HG02840 (cell line): ENCODE results near the gene IRGQ.

ENCODE experiments used
- ATAC-seq: cut with Tn5 transposase; IDR thresholded peaks from one replicate; pipeline ENCODE4 v1.9.1; 2021; ENCODE audit warnings: mild to moderate bottlenecking, moderate library complexity, moderate number of reproducible peaks; ENCODE audit not compliant: unreplicated experiment, low FRiP score

Gene IRGQ

DNA sequence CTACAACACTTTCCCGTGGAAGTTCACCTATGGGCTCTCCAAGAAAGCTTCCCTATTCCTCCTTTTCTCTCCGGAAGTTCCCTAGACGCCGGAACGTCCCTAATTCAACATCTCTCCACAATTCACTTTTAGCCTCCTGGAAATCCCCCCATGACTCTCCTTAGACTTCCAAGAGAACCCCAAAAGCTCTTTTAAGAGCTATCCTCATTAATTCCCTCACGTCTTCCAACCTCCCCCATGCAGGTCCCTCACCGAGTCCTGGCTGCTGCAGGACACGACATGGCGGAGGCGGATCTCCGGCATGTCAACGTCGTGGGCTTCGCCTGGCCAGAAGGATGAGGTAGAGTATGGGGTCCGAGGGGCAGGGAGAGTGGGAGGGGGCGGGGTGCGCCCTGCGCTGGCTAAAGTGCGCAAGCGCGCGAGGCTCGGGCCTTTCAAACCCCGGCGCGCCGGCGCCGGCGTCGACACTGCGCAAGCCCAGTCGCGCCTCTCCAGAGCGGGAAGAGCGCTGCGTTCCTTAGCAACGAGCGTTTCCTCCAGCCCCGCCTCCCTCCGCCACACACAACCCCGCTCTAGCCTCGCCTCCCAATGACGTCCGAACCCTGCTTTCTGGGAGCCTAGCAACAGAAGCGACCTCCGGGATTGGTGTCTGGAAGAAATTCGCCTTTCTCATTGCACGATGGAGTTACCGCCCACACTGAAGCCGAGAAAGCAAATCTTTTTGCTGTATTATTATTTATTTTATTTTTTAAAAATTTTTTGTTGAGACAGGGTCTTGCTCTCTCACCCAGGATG lies 20.6 kb downstream of the IRGQ start, which contains the start of the genes PINLYP and XRCC1:
Gene PINLYP, plus strand, starts transcription at position 646 of the 795 bp plus-strand sequence. CDS start 1,391 bp downstream, outside the sequence.
Gene XRCC1, minus strand, starts transcription at position 372 of the 795 bp plus-strand sequence. Its CDS starts 69 bp downstream, at position 303.
- peak; percentile 96 for ATAC-seq

- no peak for ATAC-seq
These were observed 21.3 kb downstream of the IRGQ start for GRCh38 chr19:43574424-43575155.

DNA sequence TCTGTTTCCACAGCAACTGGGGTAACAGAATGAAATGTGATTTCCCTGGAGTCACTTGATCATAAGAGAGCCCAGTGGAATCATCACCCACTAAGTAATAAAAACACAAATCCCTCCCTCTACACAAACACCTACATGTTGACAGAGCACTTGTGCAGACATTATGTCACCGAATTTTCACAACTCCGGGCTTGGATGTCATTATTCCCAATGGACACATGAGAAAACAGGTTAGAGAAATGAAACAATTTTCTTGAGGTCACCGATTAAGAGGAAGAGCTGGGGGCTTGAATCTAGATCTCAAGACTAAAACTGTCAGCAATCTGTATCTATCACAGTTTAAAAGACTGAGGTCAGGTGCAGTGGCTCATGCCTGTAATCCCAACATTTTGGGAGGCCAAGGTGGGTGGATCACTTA lies 23.8 kb downstream of the IRGQ start:
- ATAC-seq = no peak

- ATAC-seq = no peak
These were observed 25.7 kb downstream of the IRGQ start for GRCh38 chr19:43570174-43570791.

DNA sequence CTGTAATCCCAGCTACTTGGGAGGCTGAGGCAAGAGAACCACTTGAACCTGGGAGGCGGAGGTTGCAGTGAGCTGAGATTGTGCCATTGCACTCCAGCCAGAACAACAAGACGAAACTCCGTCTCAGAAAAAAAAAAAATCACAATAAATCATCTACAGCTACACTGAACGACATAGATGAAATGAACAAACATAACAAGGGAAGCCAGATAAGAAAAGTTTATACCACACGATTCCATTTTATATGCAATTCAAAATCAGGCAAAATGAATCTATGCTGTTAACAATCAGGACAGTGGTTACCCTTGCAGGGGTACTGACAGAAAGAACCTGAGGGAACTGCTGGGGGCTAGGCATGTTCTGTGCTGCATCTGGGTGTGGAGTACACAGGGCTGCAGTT lies 26.3 kb downstream of the IRGQ start:
- ATAC-seq = no peak

- no peak for ATAC-seq
These were observed 31.1 kb downstream of the IRGQ start for GRCh38 chr19:43564800-43565199.

DNA sequence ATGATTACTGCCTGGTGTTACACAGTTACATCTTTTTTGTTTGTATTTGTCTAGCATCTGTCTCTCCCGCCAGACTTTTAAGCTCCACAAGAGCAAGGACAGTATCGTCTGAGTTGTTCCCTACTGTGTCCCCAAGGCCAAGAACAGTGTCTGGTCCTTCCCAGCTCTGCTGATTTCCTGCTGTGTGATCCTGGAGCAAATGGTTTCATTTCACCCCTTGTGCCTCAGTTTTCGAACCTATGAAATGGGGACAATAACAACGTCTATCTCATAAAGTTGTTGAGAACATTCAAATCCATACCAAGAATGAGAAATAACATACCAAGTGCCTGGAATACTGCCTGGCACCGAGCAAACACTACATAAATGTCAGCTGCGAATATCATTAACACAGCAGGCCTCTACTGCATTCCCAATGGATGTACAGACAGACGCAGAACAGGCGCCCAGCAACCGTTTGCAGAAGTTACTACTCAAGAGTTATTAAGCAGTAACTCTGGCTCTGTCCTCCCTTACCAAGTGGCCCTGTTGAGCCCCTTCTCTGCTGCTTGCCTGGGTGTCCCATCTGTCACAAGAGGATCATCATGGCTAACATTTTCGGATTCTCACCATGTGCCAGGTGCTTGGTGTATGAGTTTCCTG lies 32.0 kb downstream of the IRGQ start:
- ATAC-seq = no peak

DNA sequence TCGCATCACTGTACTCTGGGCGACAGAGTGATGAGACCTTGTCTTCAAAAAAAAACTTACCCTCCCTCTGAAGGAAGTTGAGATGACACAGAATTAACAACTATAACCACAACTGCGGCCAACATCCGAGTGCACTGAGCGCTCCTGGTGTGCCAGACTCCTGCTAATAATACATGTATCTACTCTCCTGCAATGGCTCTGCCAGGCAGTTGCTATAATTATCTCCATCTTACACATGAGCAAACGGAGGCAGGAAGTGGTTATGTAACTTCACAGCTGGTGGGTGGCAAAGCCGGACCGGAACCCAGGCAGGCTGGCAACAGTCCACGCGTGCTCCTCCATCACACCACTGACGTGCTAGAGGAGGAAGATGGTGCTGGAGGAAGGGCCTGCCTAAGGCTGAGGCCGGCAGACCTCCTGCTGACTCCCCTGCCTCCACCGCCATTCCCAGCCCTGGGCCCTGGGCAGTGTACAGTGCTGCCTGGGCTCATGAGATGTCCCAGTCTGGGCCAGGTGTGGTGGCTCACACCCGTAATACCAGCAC lies 33.2 kb downstream of the IRGQ start:
- ATAC-seq = no peak

GRCh38 chr19:43562226-43562697 lies 33.7 kb downstream of the IRGQ start:
- ATAC-seq = no peak

- ATAC-seq = no peak
These were observed 34.6 kb downstream of the IRGQ start for GRCh38 chr19:43561139-43561970.

DNA sequence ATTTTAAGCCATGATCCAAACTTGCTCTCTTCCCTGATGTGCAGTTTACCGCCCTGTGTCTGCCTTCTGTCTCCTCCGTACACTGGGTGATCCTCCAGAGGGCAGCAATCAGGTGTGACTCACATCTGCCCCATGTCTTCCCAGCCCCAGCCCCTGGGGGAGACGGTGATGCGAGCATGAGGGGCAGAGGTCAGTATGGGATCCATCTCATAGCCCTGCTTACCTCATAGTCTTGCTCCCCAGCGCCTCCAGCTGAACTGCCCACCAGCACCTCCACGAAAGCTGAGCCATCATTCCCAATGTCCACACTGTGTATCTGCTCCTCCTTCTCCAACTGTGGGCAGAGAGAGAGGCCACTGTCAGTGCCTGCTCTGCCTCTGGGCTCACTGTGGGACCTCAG lies 35.2 kb downstream of the IRGQ start:
- no peak for ATAC-seq

GRCh38 chr19:43555185-43555770 lies 40.7 kb downstream of the IRGQ start:
- ATAC-seq = no peak

DNA sequence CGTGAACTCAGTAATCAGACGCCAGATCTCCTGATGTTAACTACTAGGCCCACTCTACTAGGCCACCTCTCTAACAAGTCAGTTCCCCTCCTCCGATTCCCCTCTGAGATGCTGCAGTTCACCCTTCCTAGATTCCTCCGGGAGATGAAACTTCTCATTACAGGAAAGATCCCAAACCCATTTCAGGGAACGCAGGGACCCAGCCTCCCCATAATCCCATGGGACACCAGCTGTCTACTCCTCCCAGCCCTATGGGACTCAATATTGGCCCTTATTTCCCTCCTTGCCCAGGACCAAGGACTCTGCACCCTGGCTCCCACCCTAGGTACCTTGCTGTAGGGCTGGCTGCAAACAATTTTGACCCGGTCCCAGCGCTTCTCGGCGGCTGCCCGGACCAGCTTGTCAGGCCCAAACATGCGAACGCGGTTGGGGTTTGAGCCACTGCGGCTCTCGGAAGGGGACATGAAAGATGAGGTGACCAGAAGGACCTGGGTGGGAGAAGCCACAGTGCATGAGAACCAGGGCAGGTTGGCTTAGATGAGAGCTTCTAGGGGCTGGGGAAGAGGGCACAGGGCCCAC lies 41.5 kb downstream of the IRGQ start:
- no peak for ATAC-seq

- ATAC-seq = no peak
These were observed 42.3 kb downstream of the IRGQ start for GRCh38 chr19:43553656-43554055.

GRCh38 chr19:43552616-43553015 lies 43.3 kb downstream of the IRGQ start:
- no peak for ATAC-seq

GRCh38 chr19:43552198-43552450 lies 43.8 kb downstream of the IRGQ start:
- ATAC-seq = no peak

- ATAC-seq = no peak
These were observed 44.3 kb downstream of the IRGQ start for GRCh38 chr19:43551399-43552197.

DNA sequence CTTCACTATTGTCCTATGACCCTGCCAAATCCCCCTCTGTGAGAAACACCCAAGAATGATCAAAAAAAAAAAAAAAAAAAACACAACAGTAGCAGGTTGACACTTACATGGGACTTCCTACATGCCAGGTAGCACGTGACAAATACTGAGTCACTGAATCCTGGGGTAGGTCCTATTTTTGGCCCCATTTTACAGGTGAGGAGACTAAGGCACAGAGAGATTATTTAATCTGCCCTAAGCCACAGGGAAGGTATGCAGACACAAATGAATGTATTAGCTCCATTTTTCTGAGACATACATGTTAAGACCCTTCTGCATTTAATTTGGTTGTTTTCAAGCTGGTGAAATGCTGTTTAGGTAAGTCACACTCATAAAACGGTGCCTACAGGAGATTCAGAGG lies 47.2 kb downstream of the IRGQ start:
- ATAC-seq = no peak
